ENCODE data around the gene UNKL.

Gene UNKL

DNA sequence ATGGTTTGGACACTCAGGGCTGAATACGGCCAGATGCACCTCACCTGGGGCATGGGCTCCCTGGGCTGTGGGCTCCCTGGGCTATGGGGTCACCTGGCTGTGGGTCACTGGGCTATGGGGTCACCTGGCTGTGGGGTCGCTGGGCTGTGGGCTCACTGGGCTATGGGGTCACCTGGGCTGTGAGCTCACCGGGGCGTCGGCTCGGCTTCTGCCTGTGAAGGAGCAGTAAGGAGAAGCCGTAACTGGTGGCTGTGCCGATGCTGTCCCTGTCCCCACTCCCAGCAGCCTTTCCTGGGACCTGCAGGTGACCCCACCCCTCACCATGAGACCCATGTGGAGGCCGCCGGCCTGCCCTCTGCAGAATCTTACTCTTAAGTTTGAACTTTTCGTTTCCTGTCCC is 14.5 kb upstream of the UNKL start:
- Histone ChIP-seq H3K9me3 (ENCODE audit: insufficient read depth, low read length, severe bottlenecking) (no peaks in the 10 kb centered on the region), H3K4me3 (ENCODE audit: low read depth in 1 of 2, low read length in 2 of 2) (no peak overlapping the region), H3K79me2 (ENCODE audit: insufficient read depth, low read length) (no peaks in the 10 kb centered on the region), H3K9ac (ENCODE audit: low read depth, low read length) (no peak overlapping the region), H3K36me3 (ENCODE audit: insufficient read depth, low read length) (no peaks in the 10 kb centered on the region), H2AFZ (ENCODE audit: low read depth, low read length) (no peak overlapping the region), H3K4me1 (ENCODE audit: insufficient read depth, low read length) (no peaks in the 10 kb centered on the region), H3K4me2 (ENCODE audit: insufficient read depth, low read length) (no peak overlapping the region), H4K20me1 (ENCODE audit: insufficient read depth, low read length) (no peaks in the 10 kb centered on the region), H3K27me3 (ENCODE audit: insufficient read depth, low read length, poor library complexity) (no peaks in the 10 kb centered on the region), H3K27ac (ENCODE audit: low read length) (no peak overlapping the region)
- DNase-seq (no peak), ATAC-seq (ENCODE audit: insufficient read depth, low read depth) (no peak)
- TF ChIP-seq CTCF (IDR thresholded peaks at IDR 0.05; ENCODE audit: borderline replicate concordance, extremely low read depth, low read length, poor library complexity, severe bottlenecking) (no peak), EZH2 (IDR thresholded peaks at IDR 0.05; ENCODE audit: borderline replicate concordance, low read depth, low read length, severe bottlenecking) (no peak)

DNA sequence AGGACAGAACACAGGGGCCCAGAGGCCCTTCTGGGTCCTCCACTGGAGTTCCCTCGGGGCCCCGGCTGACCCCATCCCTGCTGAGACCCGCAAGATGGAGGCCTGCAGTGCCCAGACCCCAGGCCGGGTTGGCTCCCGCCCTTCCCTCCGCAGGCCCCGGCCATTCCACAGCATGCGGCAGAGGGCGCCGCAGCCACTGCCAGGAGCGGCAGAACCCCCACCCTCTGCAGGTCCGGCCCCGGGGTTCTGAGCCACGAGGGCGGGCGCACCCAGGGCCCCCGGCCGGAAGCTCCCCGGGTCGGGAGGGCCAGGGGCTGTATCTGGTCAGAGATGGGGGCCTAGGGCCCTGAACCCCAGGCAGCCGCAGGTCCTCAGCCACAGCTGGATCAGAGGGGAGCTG is 14.0 kb upstream of the UNKL start:
- H2AFZ ChIP-seq (ENCODE audit: low read depth, low read length): no peak overlapping the region
- no peaks in the 10 kb centered on the region for H3K36me3 ChIP-seq (ENCODE audit: insufficient read depth, low read length)
- DNase-seq: no peak
- no peaks in the 10 kb centered on the region for H3K9me3 ChIP-seq (ENCODE audit: insufficient read depth, low read length, severe bottlenecking)
- no peaks in the 10 kb centered on the region for H3K79me2 ChIP-seq (ENCODE audit: insufficient read depth, low read length)
- no peaks in the 10 kb centered on the region for H3K27me3 ChIP-seq (ENCODE audit: insufficient read depth, low read length, poor library complexity)
- ATAC-seq (ENCODE audit: insufficient read depth, low read depth): 0 out of 3 replicates have a peak, but pooled peaks have one; percentile 14
- no peak overlapping the region for H3K9ac ChIP-seq (ENCODE audit: low read depth, low read length)
- no peaks in the 10 kb centered on the region for H3K4me1 ChIP-seq (ENCODE audit: insufficient read depth, low read length)
- H3K4me2 ChIP-seq (ENCODE audit: insufficient read depth, low read length): no peak overlapping the region
- TF ChIP-seq CTCF (IDR thresholded peaks at IDR 0.05; ENCODE audit: borderline replicate concordance, extremely low read depth, low read length, poor library complexity, severe bottlenecking) (peak; percentile 7), EZH2 (IDR thresholded peaks at IDR 0.05; ENCODE audit: borderline replicate concordance, low read depth, low read length, severe bottlenecking) (no peak)
- no peaks in the 10 kb centered on the region for H4K20me1 ChIP-seq (ENCODE audit: insufficient read depth, low read length)
- H3K4me3 ChIP-seq (ENCODE audit: low read depth in 1 of 2, low read length in 2 of 2): no peak overlapping the region
- no peak overlapping the region for H3K27ac ChIP-seq (ENCODE audit: low read length)

DNA sequence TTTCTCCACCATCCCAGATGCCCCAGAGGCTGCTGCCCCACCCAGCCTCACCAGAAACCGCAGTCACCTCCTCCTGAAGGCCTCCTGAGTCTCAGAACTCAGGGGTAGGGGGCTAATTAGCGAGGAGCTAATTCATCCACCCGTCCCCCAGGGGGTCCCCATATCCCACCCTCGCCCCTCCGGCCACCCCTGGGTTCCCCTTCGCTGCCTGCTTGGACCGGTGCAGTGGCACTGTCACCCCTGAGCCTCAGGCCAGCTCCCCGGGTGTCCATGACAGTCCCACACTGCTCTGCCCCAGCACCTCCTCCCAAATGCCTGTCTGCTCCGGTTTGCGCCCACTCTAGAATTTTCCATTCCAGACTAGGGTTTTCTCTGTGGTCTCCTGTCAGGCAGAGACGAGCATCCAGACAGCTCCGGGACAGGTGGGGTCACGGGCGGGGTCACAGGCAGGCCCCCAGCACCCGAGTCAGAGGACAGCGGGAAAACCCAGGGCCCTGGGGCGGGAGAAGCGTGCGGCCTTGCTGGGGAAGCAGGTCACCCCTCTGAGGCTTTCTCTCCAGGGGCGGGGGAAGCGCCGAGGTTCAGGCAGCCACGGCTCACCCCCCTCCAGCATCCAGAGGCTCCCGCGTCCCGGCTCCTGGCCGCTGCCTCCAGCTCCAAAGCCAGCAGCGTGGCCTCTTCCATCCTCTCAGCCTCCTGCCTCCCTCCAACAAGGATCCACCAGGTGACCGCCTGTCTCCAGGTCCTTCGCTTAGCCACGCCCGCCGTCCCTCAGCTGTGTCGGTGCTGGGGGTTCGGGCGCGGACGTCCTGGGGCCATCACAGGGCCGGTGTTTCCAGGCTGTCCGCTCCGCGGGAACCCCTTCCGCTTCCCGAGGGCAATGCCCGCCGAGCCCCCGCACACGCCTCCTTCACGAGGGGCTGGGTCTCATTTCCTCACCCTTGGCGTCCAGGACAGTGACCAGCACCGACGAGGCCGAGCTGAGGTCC is 13.3 kb upstream of the UNKL start:
- Histone ChIP-seq H3K27me3 (ENCODE audit: insufficient read depth, low read length, poor library complexity) (no peaks in the 10 kb centered on the region), H3K4me2 (ENCODE audit: insufficient read depth, low read length) (no peak overlapping the region), H3K27ac (ENCODE audit: low read length) (no peak overlapping the region), H2AFZ (ENCODE audit: low read depth, low read length) (no peak overlapping the region), H3K4me3 (ENCODE audit: low read depth in 1 of 2, low read length in 2 of 2) (no peak overlapping the region), H3K4me1 (ENCODE audit: insufficient read depth, low read length) (no peaks in the 10 kb centered on the region), H3K9ac (ENCODE audit: low read depth, low read length) (no peak overlapping the region), H3K9me3 (ENCODE audit: insufficient read depth, low read length, severe bottlenecking) (no peaks in the 10 kb centered on the region), H3K36me3 (ENCODE audit: insufficient read depth, low read length) (no peaks in the 10 kb centered on the region), H3K79me2 (ENCODE audit: insufficient read depth, low read length) (no peaks in the 10 kb centered on the region), H4K20me1 (ENCODE audit: insufficient read depth, low read length) (no peaks in the 10 kb centered on the region)
- DNase-seq: no peak
- ATAC-seq (ENCODE audit: insufficient read depth, low read depth): no peak
- no peak for TF ChIP-seq EZH2 (IDR thresholded peaks at IDR 0.05; ENCODE audit: borderline replicate concordance, low read depth, low read length, severe bottlenecking)
- TF ChIP-seq CTCF (IDR thresholded peaks at IDR 0.05; ENCODE audit: borderline replicate concordance, extremely low read depth, low read length, poor library complexity, severe bottlenecking): no peak
